GM23338 (cell line): ENCODE results near the gene MMP13. TPM values are rescaled to one million over a fixed set of nuclear protein-coding genes. Genes with fewer than 3 reads are reported as not detected.

Experiments used
- ATAC-seq: fragments of 200-7000 bp; cut with Tn5 transposase; 3 replicates; pipeline ENCODE4 v1.9.1; 2020
- DNase-seq: peaks from one replicate; pipeline ENCODE4 v3.0.0-alpha.2; 2015; ENCODE audit warnings: low spot score
- H2AFZ ChIP-seq: fragments of 200-600 bp; sonication (generic); 2 replicates; pipeline ENCODE4 v1.8.0; 2016; ENCODE audit warnings: antibody characterized with exemption, mild to moderate bottlenecking, moderate library complexity
- H3F3A ChIP-seq: fragments of 200-600 bp; sonication (generic); replicated peaks from 2 replicates; pipeline ENCODE4 v1.8.0; 2017; ENCODE audit warnings: antibody characterized with exemption, mixed run types, low read depth
- H3K27ac ChIP-seq: fragments of 200-600 bp; sonication (generic); 2 replicates; pipeline ENCODE4 v1.6.1; 2016; ENCODE audit warnings: low read depth
- H3K27me3 ChIP-seq: fragments of 200-600 bp; sonication (generic); 2 replicates; pipeline ENCODE4 v1.8.0; 2016; ENCODE audit warnings: mild to moderate bottlenecking, mixed run types, moderate library complexity; ENCODE audit not compliant: insufficient read depth
- H3K36me3 ChIP-seq: fragments of 200-600 bp; sonication (generic); 2 replicates; pipeline ENCODE4 v1.8.0; 2016; ENCODE audit warnings: mild to moderate bottlenecking; ENCODE audit not compliant: insufficient read depth
- H3K4me1 ChIP-seq: fragments of 200-600 bp; sonication (generic); 2 replicates; pipeline ENCODE4 v1.8.0; 2016; ENCODE audit warnings: mild to moderate bottlenecking, moderate library complexity; ENCODE audit not compliant: insufficient read depth
- H3K4me2 ChIP-seq: fragments of 200-600 bp; sonication (generic); 2 replicates; pipeline ENCODE4 v1.7.1; 2017; ENCODE audit warnings: mixed run types
- H3K4me3 ChIP-seq: fragments of 200-600 bp; sonication (generic); 2 replicates; pipeline ENCODE4 v1.6.1; 2016; ENCODE audit warnings: mixed run types
- H3K79me2 ChIP-seq: fragments of 200-600 bp; sonication (generic); replicated peaks from 2 replicates; pipeline ENCODE4 v1.8.0; 2017; ENCODE audit warnings: mild to moderate bottlenecking; ENCODE audit not compliant: insufficient read depth
- H3K9me2 ChIP-seq: fragments of 200-600 bp; sonication (generic); 2 replicates; pipeline ENCODE4 v1.8.0; 2017; ENCODE audit not compliant: insufficient read depth
- H4K20me1 ChIP-seq: fragments of 200-600 bp; sonication (generic); replicated peaks from 2 replicates; pipeline ENCODE4 v1.8.0; 2017; ENCODE audit warnings: mild to moderate bottlenecking; ENCODE audit not compliant: insufficient read depth
- H3K27ac Mint-ChIP-seq: 2 replicates; pipeline ENCODE4 v1.8.0; 2020; ENCODE audit warnings: inconsistent platforms, mild to moderate bottlenecking, moderate library complexity, mixed read lengths
- H3K27me3 Mint-ChIP-seq: 3 replicates; pipeline ENCODE4 v1.8.0; 2022; ENCODE audit warnings: low read depth, mild to moderate bottlenecking, moderate library complexity, mixed read lengths, inconsistent platforms; ENCODE audit not compliant: insufficient read depth, poor library complexity
- H3K36me3 Mint-ChIP-seq: 3 replicates; pipeline ENCODE4 v1.8.0; 2021; ENCODE audit warnings: low read depth, mild to moderate bottlenecking, inconsistent platforms, moderate library complexity, mixed read lengths
- H3K4me1 Mint-ChIP-seq: 3 replicates; pipeline ENCODE4 v1.8.0; 2020; ENCODE audit warnings: mild to moderate bottlenecking, inconsistent platforms, mixed read lengths
- H3K4me3 Mint-ChIP-seq: 3 replicates; pipeline ENCODE4 v1.8.0; 2021; ENCODE audit warnings: moderate library complexity, mild to moderate bottlenecking, inconsistent platforms, mixed read lengths
- H3K9me3 Mint-ChIP-seq: 3 replicates; pipeline ENCODE4 v1.8.0; 2020; ENCODE audit warnings: moderate library complexity, mild to moderate bottlenecking, inconsistent platforms, mixed read lengths
- CTCF ChIP-seq, 2 experiments: fragments of 200-600 bp in 1 of 2; sonication (generic) in 1 of 2; conservative IDR thresholded peaks; 2 replicates each; pipeline versions ENCODE4 v1.5.1 to v1.6.1; 2016 to 2017; ENCODE audit warnings: antibody characterized with exemption in 2 of 2, low read depth in 2 of 2, mild to moderate bottlenecking in 2 of 2, moderate library complexity in 1 of 2
- JUNB ChIP-seq: IDR thresholded peaks from one replicate; pipeline ENCODE4 v1.6.1; 2016; ENCODE audit warnings: antibody characterized with exemption; ENCODE audit not compliant: unreplicated experiment
- ZNF331 ChIP-seq: fragments of 250-450 bp; sonication (Bioruptor Pico); IDR thresholded peaks from 2 replicates; pipeline ENCODE4 v1.5.0; 2020; ENCODE audit warnings: low read depth, mild to moderate bottlenecking, moderate library complexity
- ZNF462 ChIP-seq: fragments of 250-450 bp; sonication (Bioruptor Pico); IDR thresholded peaks from 2 replicates; pipeline ENCODE4 v1.5.0; 2020; ENCODE audit warnings: mild to moderate bottlenecking, moderate library complexity
- polyA plus RNA-seq: library from polyadenylated mRNA; unstranded; fragments of >200 nt; fragmentation: Nextera tagmentation; extraction: Ambion mirVana; gene quantifications from 2 replicates; pipeline ENCODE4 v1.2.1, GENCODE V29; 2016
- total RNA-seq: library from RNA; depleted of rRNA; stranded (reverse); fragments of >200 nt; shearing (Covaris generic); gene quantifications from 2 replicates; pipeline ENCODE4 v1.2.3, GENCODE V29; 2014

MMP13 gene
- total and polyA plus RNA-seq, 2 experiments from 2014 or later, result not detected

- no peak for DNase-seq
- H3K9me3 Mint-ChIP-seq, result peaks cover 2% of the 10 kb centered on the region; the same call in 1 of the 3 replicates
- Histone ChIP-seq H3K4me2 (no peak overlapping the region), H2AFZ (no peak overlapping the region), H3K9me2 (no peaks in the 10 kb centered on the region), H3K4me3 (no peak overlapping the region), H3K27me3 (no peaks in the 10 kb centered on the region), H3K36me3 (no peaks in the 10 kb centered on the region), H3K79me2 (no peaks in the 10 kb centered on the region), H4K20me1 (no peaks in the 10 kb centered on the region), H3F3A (no peaks in the 10 kb centered on the region), H3K27ac (no peak overlapping the region), H3K4me1 (peaks cover 5% of the 10 kb centered on the region; the same call in 1 of the 2 replicates)
- peaks cover 3% of the 10 kb centered on the region; the same call in 2 of the 3 replicates for H3K36me3 Mint-ChIP-seq
- H3K4me1 Mint-ChIP-seq, result peaks cover 15% of the 10 kb centered on the region
- H3K27me3 Mint-ChIP-seq, result peaks cover 3% of the 10 kb centered on the region
- H3K4me3 Mint-ChIP-seq, result no peak overlapping the region
- no peak for ATAC-seq
- H3K27ac Mint-ChIP-seq, result no peak overlapping the region
- no peak for TF ChIP-seq JUNB
- no peak for TF ChIP-seq ZNF462 (CRISPR knock-in tag)
Observed at GRCh38 chr11:102936864-102937509, 18.5 kb downstream of the MMP13 start.

GRCh38 chr11:102935514-102935913 lies 20.0 kb downstream of the MMP13 start:
- Histone ChIP-seq H3F3A (no peaks in the 10 kb centered on the region), H3K36me3 (no peaks in the 10 kb centered on the region), H3K79me2 (no peaks in the 10 kb centered on the region), H4K20me1 (no peaks in the 10 kb centered on the region), H3K27ac (no peak overlapping the region), H3K4me2 (no peak overlapping the region), H3K9me2 (no peaks in the 10 kb centered on the region), H2AFZ (no peak overlapping the region), H3K4me1 (peaks cover 5% of the 10 kb centered on the region; the same call in 1 of the 2 replicates), H3K4me3 (no peak overlapping the region), H3K27me3 (no peaks in the 10 kb centered on the region)
- peaks cover under 1% of the 10 kb centered on the region for H3K27me3 Mint-ChIP-seq
- peaks cover under 1% of the 10 kb centered on the region; the same call in 2 of the 3 replicates for H3K36me3 Mint-ChIP-seq
- ATAC-seq, result peak; percentile 49; the same call in 2 of the 3 replicates
- H3K27ac Mint-ChIP-seq, result no peak overlapping the region
- H3K9me3 Mint-ChIP-seq, result no peaks in the 10 kb centered on the region; the same call in 2 of the 3 replicates
- DNase-seq, result peak; percentile 6
- H3K4me3 Mint-ChIP-seq, result no peak overlapping the region
- TF ChIP-seq CTCF (conservative IDR thresholded peaks at IDR 0.05; ENCODE audit: low read depth in 2 of 2) (peak; percentile 25 to 36), ZNF331 (CRISPR knock-in tag) (no peak)
- H3K4me1 Mint-ChIP-seq, result peaks cover 13% of the 10 kb centered on the region
